Measurements from ENCODE around the gene AEBP1.

Gene AEBP1

GRCh38 chr7:44142028-44142427, 37.9 kb downstream of the AEBP1 start:
- DNase-seq (ENCODE audit: low spot score): no peak

GRCh38 chr7:44143646-44144250, 39.6 kb downstream of the AEBP1 start:
- DNase-seq (ENCODE audit: low spot score): no peak

GRCh38 chr7:44144426-44144967, 40.4 kb downstream of the AEBP1 start:
- DNase-seq (ENCODE audit: low spot score): no peak

GRCh38 chr7:44144968-44145478, 40.9 kb downstream of the AEBP1 start:
- no peak for DNase-seq (ENCODE audit: low spot score)

GRCh38 chr7:44145479-44145968, 41.4 kb downstream of the AEBP1 start:
- DNase-seq (ENCODE audit: low spot score): peak; percentile 22

- peak; percentile 66 for DNase-seq (ENCODE audit: low spot score)
Observed at GRCh38 chr7:44145969-44146911, 42.1 kb downstream of the AEBP1 start.

- DNase-seq (ENCODE audit: low spot score): no peak
Observed at GRCh38 chr7:44147026-44147991, 43.2 kb downstream of the AEBP1 start.

GRCh38 chr7:44148166-44148565, 44.0 kb downstream of the AEBP1 start:
- DNase-seq (ENCODE audit: low spot score): no peak

GRCh38 chr7:44148961-44149536, 44.9 kb downstream of the AEBP1 start:
- no peak for DNase-seq (ENCODE audit: low spot score)

- no peak for DNase-seq (ENCODE audit: low spot score)
Observed at GRCh38 chr7:44149571-44150465, 45.7 kb downstream of the AEBP1 start.

- DNase-seq (ENCODE audit: low spot score): no peak
Observed at GRCh38 chr7:44150466-44150832, 46.3 kb downstream of the AEBP1 start.

GRCh38 chr7:44150966-44151941, 47.1 kb downstream of the AEBP1 start:
- DNase-seq (ENCODE audit: low spot score): no peak

- DNase-seq (ENCODE audit: low spot score): no peak
Observed at GRCh38 chr7:44151956-44152355, 47.8 kb downstream of the AEBP1 start.

GRCh38 chr7:44152971-44153947, 49.1 kb downstream of the AEBP1 start:
- no peak for DNase-seq (ENCODE audit: low spot score)

- no peak for DNase-seq (ENCODE audit: low spot score)
Observed at GRCh38 chr7:44153948-44154335, 49.8 kb downstream of the AEBP1 start.

GRCh38 chr7:44154703-44155102, 50.6 kb downstream of the AEBP1 start:
- DNase-seq (ENCODE audit: low spot score): no peak

All from putamen (tissue), 1 donor.